Muscle of arm (tissue), 12 donors: ENCODE data around the gene PLSCR5. TPM values are rescaled to one million over a fixed set of nuclear protein-coding genes. Genes with fewer than 3 reads are reported as not detected.

Experiments used
- DNase-seq: peaks from one replicate; pipeline ENCODE4 v3.0.0-alpha.2; 2013
- polyA plus RNA-seq, 12 donors: library from polyadenylated mRNA; unstranded; fragments of 120-200 nt; gene quantifications; one replicate each; pipeline ENCODE4 v1.2.1, GENCODE V29; 2013; ENCODE audit not compliant: insufficient read length in 12 of 12

The PLSCR5 gene
- polyA plus RNA-seq, 12 donors: not detected

DNA sequence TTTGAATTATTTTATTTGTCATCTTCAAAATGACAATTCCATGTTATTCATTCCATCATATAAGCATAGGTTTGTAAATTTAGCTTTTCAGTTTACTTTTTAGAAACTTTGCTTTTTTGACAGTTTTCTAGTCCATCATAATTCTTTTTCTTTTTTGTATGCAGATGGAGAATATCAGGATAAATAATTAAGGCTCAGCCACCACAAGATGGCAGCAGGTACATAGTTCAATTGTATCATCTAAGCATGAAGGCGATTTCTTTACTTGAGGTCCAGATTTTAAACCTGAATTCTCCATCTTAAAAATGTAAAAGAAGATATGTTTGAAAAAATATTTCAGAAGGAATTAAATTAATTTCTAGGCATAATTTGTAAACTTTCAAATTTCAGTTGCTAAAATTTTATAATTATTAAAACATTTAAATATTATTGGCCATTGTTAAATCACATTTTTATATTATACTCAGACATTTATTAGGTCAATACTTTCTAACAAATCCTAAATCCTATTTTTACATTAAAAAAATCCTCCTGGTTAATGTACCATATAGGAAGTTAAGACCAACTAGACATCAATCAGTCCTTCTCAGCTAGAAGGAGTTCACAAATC, 15.1 kb downstream of the PLSCR5 start:
- peak; percentile 47 for DNase-seq

GRCh38 chr3:146585156-146585555, 20.0 kb downstream of the PLSCR5 start:
- no peak for DNase-seq

DNA sequence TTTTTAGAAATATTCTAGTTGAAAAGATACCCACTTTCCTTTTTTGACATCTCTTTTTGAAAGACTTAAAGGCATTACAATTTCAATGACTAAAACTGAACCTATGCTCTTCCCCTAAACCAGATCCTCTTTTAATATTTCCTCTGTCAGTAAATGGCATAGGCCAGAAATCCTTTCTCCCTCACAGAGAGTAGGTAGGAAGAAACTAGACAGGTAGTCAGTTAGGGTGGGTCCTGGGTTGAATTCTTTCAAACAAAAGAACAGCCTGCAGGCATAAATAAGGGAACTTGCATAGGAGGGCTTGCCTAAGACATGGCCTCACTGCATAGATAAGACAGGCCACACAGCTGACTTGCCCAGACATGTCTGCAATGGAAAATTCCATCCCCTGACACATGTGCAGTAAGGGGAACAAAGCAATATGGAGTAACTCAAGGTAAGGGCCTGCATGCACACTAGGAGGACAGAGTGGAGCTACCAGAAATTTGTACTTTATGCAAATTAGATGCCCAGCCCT, 23.1 kb downstream of the PLSCR5 start:
- DNase-seq: no peak

DNA sequence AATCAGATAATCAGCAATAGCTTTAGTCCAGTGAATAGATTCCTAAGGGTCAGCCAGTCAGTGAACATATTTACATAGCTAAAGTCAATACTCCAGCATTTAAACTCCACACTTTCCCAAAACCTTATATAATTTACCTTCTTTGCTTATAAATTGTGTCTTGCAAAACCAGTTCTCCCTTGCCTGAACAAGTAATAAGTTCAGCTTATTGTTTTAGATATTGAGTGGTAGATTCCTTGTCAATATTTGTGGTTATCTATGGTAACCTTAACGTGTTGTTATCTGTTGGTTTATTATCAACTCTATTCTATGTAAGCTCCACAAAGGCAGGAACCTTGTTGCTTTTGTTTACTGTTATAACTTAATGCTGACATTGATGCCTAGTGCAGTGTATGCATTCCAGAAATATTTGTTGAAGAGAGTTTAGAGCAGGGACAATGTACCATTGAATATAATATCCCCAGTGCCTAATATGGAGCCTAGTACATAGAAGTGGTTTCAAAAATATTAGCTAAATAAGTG, 24.0 kb downstream of the PLSCR5 start:
- no peak for DNase-seq

GRCh38 chr3:146577662-146578061, 27.5 kb downstream of the PLSCR5 start:
- DNase-seq: peak; percentile 41

DNA sequence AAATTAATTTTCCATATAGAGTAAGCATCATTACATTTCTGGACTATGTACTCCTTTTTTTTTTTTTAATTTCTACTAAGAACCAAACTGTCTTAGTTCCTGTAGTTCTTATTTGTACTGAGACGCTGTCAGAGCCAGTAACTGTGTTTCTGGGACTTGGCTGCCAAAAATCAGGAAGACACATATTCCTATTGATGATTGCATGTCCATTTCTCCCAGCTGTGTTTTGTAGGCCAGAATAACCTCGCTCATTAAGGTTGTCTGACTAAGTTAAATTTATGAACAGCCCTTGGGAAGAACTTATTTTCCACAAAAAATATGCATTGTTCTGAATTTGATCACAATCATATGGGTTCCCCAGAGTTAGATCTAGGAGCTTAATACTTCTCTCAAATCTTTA, 29.5 kb downstream of the PLSCR5 start:
- peak; percentile 22 for DNase-seq

- DNase-seq: no peak
Measured at GRCh38 chr3:146574173-146574572, 31.0 kb downstream of the PLSCR5 start.

DNA sequence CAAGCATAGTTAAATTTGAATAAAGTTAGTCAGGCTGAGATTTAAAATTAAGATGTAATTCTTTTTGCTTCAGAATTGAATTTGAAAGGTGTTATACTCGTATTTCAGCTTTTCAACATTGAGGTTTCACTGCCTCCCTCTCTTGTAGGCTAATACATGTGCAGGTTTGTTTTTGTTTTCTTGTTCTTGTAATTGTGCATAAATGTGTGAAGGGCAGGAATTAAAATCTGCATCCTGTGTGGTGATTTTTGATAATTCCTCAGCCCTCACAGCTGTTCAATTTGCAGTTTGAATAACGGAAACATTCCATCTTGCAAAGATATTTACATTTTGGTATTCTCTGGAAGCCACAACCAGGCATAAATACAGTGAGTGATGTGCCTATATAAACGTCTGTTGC, 35.8 kb downstream of the PLSCR5 start:
- no peak for DNase-seq

- no peak for DNase-seq
Measured at GRCh38 chr3:146566138-146566537, 39.0 kb downstream of the PLSCR5 start.

- DNase-seq: no peak
Measured at GRCh38 chr3:146561879-146562278, 43.3 kb downstream of the PLSCR5 start.

GRCh38 chr3:146561463-146561862, 43.7 kb downstream of the PLSCR5 start:
- no peak for DNase-seq

- no peak for DNase-seq
Measured at GRCh38 chr3:146560678-146561077, 44.5 kb downstream of the PLSCR5 start.

- no peak for DNase-seq
Measured at GRCh38 chr3:146559388-146559787, 45.8 kb downstream of the PLSCR5 start.

GRCh38 chr3:146558781-146559180, 46.4 kb downstream of the PLSCR5 start:
- no peak for DNase-seq

GRCh38 chr3:146557745-146558144, 47.4 kb downstream of the PLSCR5 start:
- no peak for DNase-seq

GRCh38 chr3:146555311-146555710, 49.8 kb downstream of the PLSCR5 start:
- no peak for DNase-seq

- no peak for DNase-seq
Measured at GRCh38 chr3:146554151-146554760, 50.9 kb downstream of the PLSCR5 start.

DNA sequence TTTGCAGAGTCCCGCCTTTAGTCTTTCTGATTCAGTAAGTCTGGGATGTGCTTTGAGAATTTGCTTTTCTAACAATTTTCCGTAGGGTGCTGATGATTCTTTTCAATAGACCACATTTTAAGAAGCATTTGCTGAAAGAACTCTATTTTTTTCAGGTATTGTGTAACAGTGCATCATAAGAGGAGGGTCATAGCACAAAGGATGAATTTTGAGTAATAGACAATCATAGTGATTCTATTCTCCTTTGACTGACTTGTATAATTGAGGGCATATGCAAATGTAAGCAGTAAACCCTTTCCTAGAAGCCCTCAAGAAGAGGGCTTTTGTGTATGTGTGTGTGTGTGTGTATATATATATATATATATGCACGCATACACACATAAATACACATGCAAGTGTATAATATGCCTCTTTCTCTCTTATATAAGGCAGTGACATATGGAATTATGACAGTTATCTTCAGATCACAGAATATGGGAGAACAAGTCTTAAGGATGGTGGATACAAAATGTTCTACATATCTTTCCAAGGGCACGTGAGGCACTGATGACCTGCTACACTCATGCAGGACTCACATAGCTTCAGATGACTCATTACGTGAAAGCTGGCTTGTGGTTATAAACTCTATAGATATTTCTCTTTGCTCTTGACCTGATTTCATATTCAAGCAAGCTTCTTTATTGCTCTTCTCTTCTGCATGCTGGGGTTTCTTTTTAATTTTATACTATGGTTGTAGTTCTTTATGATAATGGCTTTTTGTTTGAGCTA, 54.2 kb downstream of the PLSCR5 start:
- no peak for DNase-seq

DNA sequence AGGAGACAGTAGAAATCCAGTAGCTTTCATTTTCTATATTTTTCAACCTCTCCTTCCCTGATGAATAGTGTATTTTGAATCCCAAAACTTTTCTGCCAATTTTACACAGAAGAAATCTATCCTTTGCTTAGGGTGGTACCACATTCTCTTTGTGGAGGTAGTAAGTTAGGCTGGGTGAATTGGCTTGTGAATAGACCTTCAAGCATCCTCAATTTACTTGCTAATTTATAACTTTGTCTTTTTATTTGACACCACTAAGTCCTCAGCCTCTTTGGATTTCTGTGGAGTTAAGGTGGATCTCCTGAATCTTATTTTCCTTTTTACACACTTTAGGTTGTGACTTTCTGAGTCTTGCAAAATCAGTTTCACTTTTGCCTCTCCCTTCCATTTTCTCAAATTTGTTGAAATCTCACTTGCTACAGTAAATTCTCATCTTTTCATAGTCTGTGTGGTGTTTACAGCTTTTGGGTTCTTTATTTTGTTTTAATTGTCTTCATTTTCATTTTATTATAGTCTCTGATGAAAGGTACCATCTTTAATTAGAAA, 55.0 kb downstream of the PLSCR5 start:
- no peak for DNase-seq

DNA sequence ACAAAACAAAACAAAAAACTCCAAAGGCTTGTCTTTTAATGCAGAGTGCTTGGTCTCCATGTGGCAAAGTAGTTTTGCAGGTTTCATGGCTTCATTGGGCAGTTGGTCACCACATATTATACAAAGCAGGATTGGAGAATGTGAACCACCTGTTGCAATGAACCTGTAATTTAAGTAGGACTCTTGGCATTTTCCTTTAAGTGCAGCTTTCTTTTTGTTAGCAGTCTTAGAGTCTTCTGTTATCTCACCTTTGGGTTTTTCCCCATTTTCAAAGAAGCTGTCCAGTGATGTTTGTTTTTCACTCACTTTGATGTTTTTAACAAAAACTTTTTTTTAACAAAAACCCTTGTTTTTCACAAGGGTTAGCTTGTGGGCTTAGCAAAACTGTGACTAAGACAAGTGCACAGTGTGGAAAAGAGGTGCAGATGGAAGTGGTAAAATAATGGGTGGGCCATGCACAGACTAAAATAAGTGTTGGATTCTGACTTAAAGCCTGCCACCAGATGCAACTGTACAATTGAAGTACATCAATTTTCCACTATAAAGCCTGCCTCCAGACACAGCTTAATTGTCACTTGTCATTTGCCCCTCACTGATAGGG, 57.8 kb downstream of the PLSCR5 start:
- no peak for DNase-seq

DNA sequence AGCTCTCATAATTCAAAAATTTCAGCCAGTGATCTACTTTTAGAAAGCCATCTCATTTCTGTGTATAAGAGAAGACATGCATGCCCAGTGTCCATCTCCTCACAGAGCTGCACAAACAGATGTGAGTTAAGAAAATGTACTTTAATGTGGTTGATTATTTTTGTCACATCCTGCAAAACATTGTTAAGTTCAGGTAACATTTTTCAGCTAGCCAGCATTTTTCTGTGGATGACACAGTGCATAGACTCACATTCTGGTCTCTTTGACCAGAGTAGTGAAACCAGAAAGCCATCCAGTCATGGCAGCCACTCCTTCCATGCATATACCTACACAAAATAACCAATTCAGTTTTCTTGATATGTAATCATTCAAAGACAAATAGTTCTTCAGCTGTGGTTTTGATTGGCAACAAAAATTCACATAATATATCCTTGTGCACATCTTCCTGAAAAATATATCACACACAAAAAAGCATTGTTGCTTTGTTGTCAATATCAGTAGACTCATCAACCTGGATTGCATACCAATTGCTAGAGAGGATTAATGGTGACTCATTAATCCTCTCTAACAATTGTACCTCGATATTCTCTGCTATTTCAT, 58.7 kb downstream of the PLSCR5 start:
- DNase-seq: no peak
